Fibroblast of mammary gland (primary cell): ENCODE results near the gene CSMD2.

Experiments used
- DNase-seq: peaks from one replicate; pipeline ENCODE4 v3.0.0-alpha.2; 2010; ENCODE audit warnings: low read depth
- H3K4me3 ChIP-seq: 2 replicates; pipeline ENCODE4 v1.5.1; 2011; ENCODE audit warnings: low read depth, mild to moderate bottlenecking, low read length, moderate library complexity; ENCODE audit not compliant: control insufficient read depth
- TF ChIP-seq, protein P1 (sequence below): conservative IDR thresholded peaks from 2 replicates; pipeline ENCODE4 v1.5.1; 2011; ENCODE audit warnings: low read depth, low read length, inconsistent platforms; ENCODE audit not compliant: control insufficient read depth, insufficient read depth

The CSMD2 gene

DNA sequence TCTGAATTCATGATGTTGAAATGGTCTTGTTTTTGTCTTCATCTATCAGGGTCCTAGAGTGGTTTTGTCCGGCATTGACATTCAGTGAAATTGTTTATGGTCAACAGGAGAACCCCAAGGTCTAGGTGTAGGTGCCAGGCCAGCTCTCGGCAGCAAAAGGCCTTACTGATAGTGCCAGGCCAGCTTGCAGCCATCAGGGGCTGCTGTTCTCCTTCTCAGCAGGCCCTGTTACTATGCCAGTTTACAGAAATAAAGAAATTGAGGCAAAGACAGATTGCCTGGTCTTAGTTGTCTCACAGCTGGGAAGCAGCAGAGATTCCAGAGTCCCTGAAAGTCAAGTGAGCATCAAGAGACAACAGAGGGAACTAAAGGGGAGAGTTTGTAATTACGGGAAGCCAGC is 289.2 kb downstream of the CSMD2 start:
- H3K4me3 ChIP-seq: no peak overlapping the region
- DNase-seq: no peak
- TF ChIP-seq, protein P1, sequence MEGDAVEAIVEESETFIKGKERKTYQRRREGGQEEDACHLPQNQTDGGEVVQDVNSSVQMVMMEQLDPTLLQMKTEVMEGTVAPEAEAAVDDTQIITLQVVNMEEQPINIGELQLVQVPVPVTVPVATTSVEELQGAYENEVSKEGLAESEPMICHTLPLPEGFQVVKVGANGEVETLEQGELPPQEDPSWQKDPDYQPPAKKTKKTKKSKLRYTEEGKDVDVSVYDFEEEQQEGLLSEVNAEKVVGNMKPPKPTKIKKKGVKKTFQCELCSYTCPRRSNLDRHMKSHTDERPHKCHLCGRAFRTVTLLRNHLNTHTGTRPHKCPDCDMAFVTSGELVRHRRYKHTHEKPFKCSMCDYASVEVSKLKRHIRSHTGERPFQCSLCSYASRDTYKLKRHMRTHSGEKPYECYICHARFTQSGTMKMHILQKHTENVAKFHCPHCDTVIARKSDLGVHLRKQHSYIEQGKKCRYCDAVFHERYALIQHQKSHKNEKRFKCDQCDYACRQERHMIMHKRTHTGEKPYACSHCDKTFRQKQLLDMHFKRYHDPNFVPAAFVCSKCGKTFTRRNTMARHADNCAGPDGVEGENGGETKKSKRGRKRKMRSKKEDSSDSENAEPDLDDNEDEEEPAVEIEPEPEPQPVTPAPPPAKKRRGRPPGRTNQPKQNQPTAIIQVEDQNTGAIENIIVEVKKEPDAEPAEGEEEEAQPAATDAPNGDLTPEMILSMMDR: peak; percentile 22

DNA sequence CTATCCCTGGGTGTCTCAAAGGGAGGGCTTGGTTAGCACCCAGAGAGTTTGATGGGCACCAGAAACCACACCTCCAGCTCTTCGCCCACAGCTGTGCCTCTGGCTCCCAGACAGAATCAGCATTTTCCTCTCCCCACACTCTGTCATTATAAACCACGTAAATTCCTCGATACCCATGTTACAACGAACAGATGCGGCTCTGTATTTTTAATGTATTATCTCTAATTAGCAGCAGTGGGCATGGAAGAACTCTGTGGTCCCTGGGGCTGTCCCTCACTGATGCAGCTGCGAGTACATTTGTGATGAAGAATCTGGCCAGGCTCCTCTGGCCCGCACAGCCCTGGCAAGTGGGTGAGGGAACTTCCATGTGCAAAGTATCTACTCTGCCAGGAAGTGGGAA is 290.4 kb downstream of the CSMD2 start:
- no peak for DNase-seq
- TF ChIP-seq, protein P1: no peak
- H3K4me3 ChIP-seq: no peak overlapping the region

DNA sequence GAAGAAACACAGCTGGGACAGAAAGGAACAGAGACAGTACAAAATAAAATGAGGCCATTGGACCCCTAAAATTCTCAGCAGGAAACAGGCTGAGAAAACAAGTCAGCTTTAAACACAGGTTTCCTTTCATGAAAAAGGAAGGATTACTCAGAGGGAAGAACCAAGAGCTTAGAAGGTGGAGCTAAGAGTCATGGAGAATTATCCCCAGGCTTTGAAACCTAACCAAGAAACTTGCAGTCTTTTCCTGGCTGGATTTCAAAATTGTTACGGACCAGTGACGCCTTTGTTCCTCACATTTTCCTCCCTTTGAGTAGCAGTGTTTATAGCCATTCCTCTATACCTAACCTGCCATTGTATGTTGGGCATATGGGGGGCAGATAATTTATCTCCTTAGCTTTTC is 292.3 kb downstream of the CSMD2 start:
- no peak overlapping the region for H3K4me3 ChIP-seq
- TF ChIP-seq, protein P1: no peak
- DNase-seq: peak; percentile 48

DNA sequence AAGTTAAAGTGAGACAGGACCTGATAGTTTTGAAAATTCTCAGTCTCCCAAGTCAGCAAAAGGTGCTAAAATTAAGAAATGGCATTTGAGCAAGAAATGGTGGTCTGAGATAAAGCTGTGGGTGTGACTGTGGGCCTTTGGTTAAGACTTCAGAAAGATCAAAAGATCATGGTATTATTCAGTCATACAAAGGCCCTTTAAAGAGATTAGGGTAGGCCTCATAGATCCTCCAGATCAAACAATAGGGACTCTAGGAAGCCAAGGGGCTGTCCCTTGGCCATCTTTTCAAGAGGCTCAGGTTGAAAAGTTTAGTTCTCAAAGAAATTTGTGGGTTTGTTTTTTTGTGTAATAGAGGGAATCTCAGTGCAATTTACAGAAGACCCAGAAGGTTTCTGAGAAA is 292.8 kb downstream of the CSMD2 start:
- TF ChIP-seq, protein P1: no peak
- no peak overlapping the region for H3K4me3 ChIP-seq
- no peak for DNase-seq

DNA sequence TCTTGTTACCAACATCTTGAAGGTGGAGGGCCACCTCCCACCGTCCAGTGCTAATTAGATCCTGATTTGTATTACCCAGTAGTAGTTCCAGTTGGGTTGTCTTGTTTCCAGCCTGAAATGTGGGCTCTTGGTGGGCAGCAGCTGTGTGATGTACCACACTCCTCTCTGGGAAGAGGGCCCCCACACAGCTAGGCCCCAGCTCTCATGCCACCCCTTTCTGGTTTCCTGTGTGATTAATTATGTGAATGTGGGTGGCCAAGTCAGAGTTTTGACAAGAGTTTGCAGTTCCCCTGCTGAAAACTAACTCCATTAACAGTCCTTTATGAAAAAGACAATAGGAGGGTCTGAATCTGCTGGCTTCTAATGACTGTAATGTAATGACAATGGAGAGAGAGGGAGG is 297.3 kb downstream of the CSMD2 start:
- H3K4me3 ChIP-seq: no peak overlapping the region
- TF ChIP-seq, protein P1: no peak
- no peak for DNase-seq

DNA sequence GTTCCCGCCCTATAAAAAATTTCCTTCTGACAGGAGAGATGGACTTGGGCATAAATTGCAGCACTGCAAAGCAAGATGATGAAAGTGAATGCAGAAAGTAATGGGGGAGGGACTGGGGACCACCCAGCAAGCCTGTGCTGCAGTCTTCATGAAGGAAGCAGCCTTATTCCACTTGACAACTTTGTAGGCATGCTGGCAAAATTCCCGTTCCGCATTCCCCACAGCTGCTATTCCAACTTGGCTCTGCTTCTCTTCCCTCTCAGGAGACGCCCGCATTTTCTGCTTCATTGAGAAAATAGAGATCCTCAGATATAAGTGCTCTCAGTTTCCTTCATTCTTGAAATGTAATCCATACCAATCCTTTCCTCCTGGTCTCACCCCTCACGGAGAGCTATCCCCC is 298.7 kb downstream of the CSMD2 start:
- TF ChIP-seq, protein P1: no peak
- no peak overlapping the region for H3K4me3 ChIP-seq
- DNase-seq: peak; percentile 16
